Measurements from ENCODE around the gene CA5A. TPM values are rescaled to one million over a fixed set of nuclear protein-coding genes. Genes with fewer than 3 reads are reported as not detected.

The CA5A gene
- total and polyA plus RNA-seq, 9 of the 15 experiments (the other 6 are each of a cell fraction or from before 2014, with no cell fraction given), result not detected

- TF ChIP-seq POLR2G (IDR thresholded peaks at IDR 0.05; ENCODE audit: low read depth, low read length) (peak; percentile 82), ZNF512 (tag; IDR thresholded peaks at IDR 0.05) (no peak), STAT5A (IDR thresholded peaks at IDR 0.05; ENCODE audit: borderline replicate concordance, low read length) (peak; percentile 91), CBX1 (IDR thresholded peaks at IDR 0.05; ENCODE audit: low read depth) (no peak), STAT5B (CRISPR knock-in tag; IDR thresholded peaks at IDR 0.05) (no peak), ZBTB40 (IDR thresholded peaks at IDR 0.05) (no peak), ZBTB40 (CRISPR knock-in tag; IDR thresholded peaks at IDR 0.05) (no peak), IRF1 (CRISPR knock-in tag; IDR thresholded peaks at IDR 0.05; ENCODE audit: borderline replicate concordance) (no peak), MLX (CRISPR knock-in tag; conservative IDR thresholded peaks at IDR 0.05) (no peak), MECOM (CRISPR knock-in tag; IDR thresholded peaks at IDR 0.05) (peak; percentile 67; the same call in 1 of the 2 replicates), NFATC3 (IDR thresholded peaks at IDR 0.05) (no peak), ATF3 (IDR thresholded peaks at IDR 0.05) (peak; percentile 90), ATF3 (CRISPR knock-in tag; conservative IDR thresholded peaks at IDR 0.05) (0 out of 2 replicates have a peak, but pooled peaks have one; percentile 50), GTF2A2 (tag; IDR thresholded peaks at IDR 0.05) (no peak)
Measured at GRCh38 chr16:87854053-87854906, 82.0 kb downstream of the CA5A start (continued).

Measured in K562 (cell line).